ENCODE measurements around the gene HCK.

The HCK gene

GRCh38 chr20:32012159-32012688, 39.8 kb upstream of the HCK start:
- Histone ChIP-seq H3K9ac (ENCODE audit: low read length) (no peak overlapping the region), H3K27ac (ENCODE audit: low read depth, low read length) (no peak overlapping the region), H3K9me2 (replicated peaks; ENCODE audit: insufficient read depth, low read length) (no peaks in the 10 kb centered on the region), H3F3A (ENCODE audit: insufficient read depth) (0 out of 2 replicates have a peak, but pooled peaks cover 1% of the 10 kb centered on the region), H3K27me3 (ENCODE audit: low read length) (no peaks in the 10 kb centered on the region), H3K4me2 (ENCODE audit: low read depth, low read length, poor library complexity, severe bottlenecking) (no peak overlapping the region), H3K9me3 (ENCODE audit: insufficient read depth, low read length) (no peaks in the 10 kb centered on the region), H4K20me1 (ENCODE audit: low read depth, low read length) (no peaks in the 10 kb centered on the region), H3K79me2 (ENCODE audit: insufficient read depth, low read length) (no peaks in the 10 kb centered on the region), H3K36me3 (ENCODE audit: low read length) (no peaks in the 10 kb centered on the region), H2AFZ (ENCODE audit: low read depth, low read length, severe bottlenecking) (no peak overlapping the region), H3K4me3 (ENCODE audit: insufficient read depth, low read length, poor library complexity, severe bottlenecking) (no peak overlapping the region)
- no peak for TF ChIP-seq EZH2phosphoT487 (conservative IDR thresholded peaks at IDR 0.05; ENCODE audit: low read length)
- TF ChIP-seq CTCF (IDR thresholded peaks at IDR 0.05; ENCODE audit: insufficient read depth, low read length, poor library complexity, severe bottlenecking) = no peak

DNA sequence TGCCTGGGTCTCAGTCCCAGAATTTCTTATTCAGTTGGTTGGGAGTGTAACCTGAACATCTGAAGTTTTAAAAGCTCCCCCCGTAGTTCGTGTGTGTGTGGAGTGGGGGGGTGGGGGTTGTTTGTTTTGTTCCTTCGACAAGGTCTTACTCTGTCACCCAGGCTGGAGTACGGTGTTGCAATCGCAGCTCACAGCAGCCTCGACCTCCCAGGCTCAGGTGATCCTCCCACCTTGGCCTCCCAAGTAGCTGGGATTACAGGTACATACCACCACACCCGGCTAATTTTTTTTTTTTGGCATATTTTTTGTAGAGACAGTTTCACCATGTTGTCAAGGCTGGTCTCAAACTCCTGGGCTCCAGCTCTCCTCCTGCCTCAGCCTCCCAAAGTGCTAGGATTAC, 38.7 kb upstream of the HCK start:
- no peak overlapping the region for H2AFZ ChIP-seq (ENCODE audit: low read depth, low read length, severe bottlenecking)
- no peaks in the 10 kb centered on the region for H3K36me3 ChIP-seq (ENCODE audit: low read length)
- no peaks in the 10 kb centered on the region for H3K9me3 ChIP-seq (ENCODE audit: insufficient read depth, low read length)
- 0 out of 2 replicates have a peak, but pooled peaks cover 2% of the 10 kb centered on the region for H3F3A ChIP-seq (ENCODE audit: insufficient read depth)
- H3K9me2 ChIP-seq (replicated peaks; ENCODE audit: insufficient read depth, low read length) = no peaks in the 10 kb centered on the region
- no peak overlapping the region for H3K9ac ChIP-seq (ENCODE audit: low read length)
- H3K27me3 ChIP-seq (ENCODE audit: low read length) = no peaks in the 10 kb centered on the region
- no peak overlapping the region for H3K27ac ChIP-seq (ENCODE audit: low read depth, low read length)
- no peak overlapping the region for H3K4me2 ChIP-seq (ENCODE audit: low read depth, low read length, poor library complexity, severe bottlenecking)
- no peak for TF ChIP-seq CTCF (IDR thresholded peaks at IDR 0.05; ENCODE audit: insufficient read depth, low read length, poor library complexity, severe bottlenecking)
- TF ChIP-seq EZH2phosphoT487 (conservative IDR thresholded peaks at IDR 0.05; ENCODE audit: low read length) = no peak
- H3K79me2 ChIP-seq (ENCODE audit: insufficient read depth, low read length) = no peaks in the 10 kb centered on the region
- no peak overlapping the region for H3K4me3 ChIP-seq (ENCODE audit: insufficient read depth, low read length, poor library complexity, severe bottlenecking)
- H4K20me1 ChIP-seq (ENCODE audit: low read depth, low read length) = no peaks in the 10 kb centered on the region

- no peaks in the 10 kb centered on the region for H3K36me3 ChIP-seq (ENCODE audit: low read length)
- H3K4me2 ChIP-seq (ENCODE audit: low read depth, low read length, poor library complexity, severe bottlenecking) = peak overlapping the region; percentile 83
- TF ChIP-seq EZH2phosphoT487 (conservative IDR thresholded peaks at IDR 0.05; ENCODE audit: low read length) (no peak), CTCF (IDR thresholded peaks at IDR 0.05; ENCODE audit: insufficient read depth, low read length, poor library complexity, severe bottlenecking) (peak; percentile 16)
- peaks cover 8% of the 10 kb centered on the region; the same call in 1 of the 2 replicates for H3F3A ChIP-seq (ENCODE audit: insufficient read depth)
- H3K27me3 ChIP-seq (ENCODE audit: low read length) = no peaks in the 10 kb centered on the region
- H3K9ac ChIP-seq (ENCODE audit: low read length) = peak overlapping the region; percentile 64; the same call in 1 of the 2 replicates
- H3K9me2 ChIP-seq (replicated peaks; ENCODE audit: insufficient read depth, low read length) = no peaks in the 10 kb centered on the region
- H3K27ac ChIP-seq (ENCODE audit: low read depth, low read length) = no peak overlapping the region
- no peaks in the 10 kb centered on the region for H3K9me3 ChIP-seq (ENCODE audit: insufficient read depth, low read length)
- no peak overlapping the region for H3K4me3 ChIP-seq (ENCODE audit: insufficient read depth, low read length, poor library complexity, severe bottlenecking)
- no peaks in the 10 kb centered on the region for H4K20me1 ChIP-seq (ENCODE audit: low read depth, low read length)
- no peaks in the 10 kb centered on the region for H3K79me2 ChIP-seq (ENCODE audit: insufficient read depth, low read length)
- H2AFZ ChIP-seq (ENCODE audit: low read depth, low read length, severe bottlenecking) = no peak overlapping the region
Observed at GRCh38 chr20:32017711-32018251, 34.3 kb upstream of the HCK start.
